NK-92 (cell line): ENCODE results near the gene ANO3.

Experiments used
- DNase-seq: peaks from one replicate; lab custom pipeline; 2025; ENCODE audit not compliant: unreplicated experiment; lab: John Stamatoyannopoulos, UW

Gene ANO3

GRCh38 chr11:26353010-26353409, 21.1 kb downstream of the ANO3 start:
- no peak for DNase-seq

- no peak for DNase-seq
Measured at GRCh38 chr11:26359055-26359454, 27.1 kb downstream of the ANO3 start.

DNA sequence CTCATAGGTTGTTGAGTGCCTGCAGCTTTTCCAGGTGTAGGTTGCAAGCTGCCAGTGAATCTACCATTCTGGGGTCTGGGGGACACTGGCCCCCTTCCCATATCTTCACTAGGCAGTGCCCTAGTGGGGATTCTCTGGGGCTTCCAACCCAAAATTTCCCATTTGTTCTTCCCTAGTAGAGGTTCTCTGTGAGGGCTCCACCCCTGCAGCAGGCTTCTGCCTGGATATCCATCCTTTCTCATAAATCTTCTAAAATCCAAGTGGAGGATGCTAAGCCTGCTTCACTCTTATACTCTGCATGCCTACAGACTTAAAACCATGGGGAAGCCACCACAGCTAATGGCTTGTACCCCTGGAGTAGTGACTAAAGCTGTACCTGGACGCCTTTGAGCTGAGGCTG, 33.4 kb downstream of the ANO3 start:
- DNase-seq: no peak

- no peak for DNase-seq
Measured at GRCh38 chr11:26377619-26378018, 45.7 kb downstream of the ANO3 start.

DNA sequence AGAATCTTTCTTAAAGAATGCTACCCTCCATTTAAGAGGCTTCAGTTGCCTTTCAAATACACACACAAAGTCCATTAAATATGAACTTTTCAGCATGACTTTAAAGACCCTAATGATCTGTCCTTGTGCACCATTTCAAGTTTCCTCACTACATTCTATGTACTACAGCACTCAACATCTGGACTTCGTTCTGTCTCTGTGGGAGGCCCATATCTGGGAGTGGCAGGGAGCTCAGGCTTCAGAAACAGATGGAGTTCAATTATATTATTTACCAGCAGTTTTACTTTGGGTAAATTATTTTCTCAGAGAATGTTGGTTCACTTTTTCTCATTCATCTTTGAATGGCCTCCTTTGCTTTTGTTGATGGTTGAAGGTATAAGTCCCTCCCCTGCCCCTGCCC, 67.4 kb downstream of the ANO3 start:
- no peak for DNase-seq

DNA sequence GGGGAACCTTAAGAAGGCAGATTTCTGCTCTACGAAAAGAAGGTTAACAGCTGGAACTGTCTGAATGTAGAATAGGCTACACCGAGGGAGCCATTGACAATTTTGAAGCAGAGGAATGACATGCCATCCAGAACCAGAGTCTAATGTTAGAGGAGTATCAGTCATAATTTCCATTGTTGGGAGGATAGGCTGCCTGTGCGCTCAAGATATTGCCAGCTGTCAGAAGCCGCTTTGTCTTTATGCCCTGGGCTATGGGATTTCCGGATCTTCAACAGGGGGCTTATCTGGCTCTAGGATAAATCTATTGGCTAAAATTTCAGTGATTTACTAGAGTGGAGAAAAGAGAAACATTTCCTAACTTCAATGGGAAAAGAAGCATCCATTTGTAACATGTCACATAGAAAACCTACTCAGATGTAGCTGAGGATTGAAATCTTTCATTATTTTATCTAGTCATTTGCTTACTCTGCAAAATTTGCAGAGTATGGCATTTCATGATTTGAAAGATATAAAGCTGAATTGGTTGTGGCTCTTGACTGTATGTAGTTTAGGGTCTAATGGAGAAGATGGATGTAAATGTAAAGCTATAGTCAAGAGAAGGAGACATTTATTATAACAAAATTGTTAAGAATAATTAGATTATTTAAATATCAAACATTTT, 78.9 kb downstream of the ANO3 start:
- no peak for DNase-seq

DNA sequence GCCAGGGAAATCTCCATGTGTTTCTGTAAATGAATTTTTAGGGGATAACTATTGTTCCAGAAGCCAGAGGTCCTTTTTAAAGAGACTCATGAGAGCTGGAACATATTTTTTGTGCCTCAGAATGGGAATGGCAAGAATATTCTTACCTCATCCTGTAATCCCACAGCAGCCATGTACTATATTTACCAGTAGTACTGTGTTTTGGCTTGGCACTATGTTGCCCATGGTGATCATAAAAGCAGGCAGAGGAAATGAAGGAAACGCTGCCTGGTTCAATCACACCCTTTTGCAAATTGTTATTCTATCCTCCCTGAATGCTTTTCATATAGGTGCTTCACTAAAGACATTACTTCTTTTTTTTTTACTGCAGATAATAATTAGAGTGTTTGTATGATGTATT, 81.0 kb downstream of the ANO3 start:
- no peak for DNase-seq

DNA sequence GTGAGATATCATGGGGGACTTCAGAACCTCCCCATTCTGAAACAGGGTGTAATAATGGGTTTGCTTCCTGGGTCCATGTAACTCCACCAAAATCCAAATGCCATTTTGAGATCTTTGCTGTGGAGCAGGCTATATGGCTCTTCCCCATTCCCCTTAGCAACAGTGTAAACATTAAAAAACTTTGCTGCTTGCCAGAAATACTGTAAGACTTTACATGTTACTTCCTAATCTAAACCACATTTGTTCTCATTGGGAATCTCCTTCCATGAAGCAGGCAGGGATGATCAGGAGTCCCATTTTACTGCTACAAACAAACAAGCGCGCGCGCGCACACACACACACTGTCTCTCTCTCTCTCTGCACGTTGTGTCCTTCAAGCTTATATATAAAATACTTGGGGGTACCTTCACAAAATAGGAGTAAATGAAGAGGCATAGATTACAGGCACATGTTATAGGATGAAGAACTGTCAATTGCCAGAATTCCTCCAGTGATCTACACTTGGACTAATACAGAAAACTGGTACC, 86.5 kb downstream of the ANO3 start:
- no peak for DNase-seq

DNA sequence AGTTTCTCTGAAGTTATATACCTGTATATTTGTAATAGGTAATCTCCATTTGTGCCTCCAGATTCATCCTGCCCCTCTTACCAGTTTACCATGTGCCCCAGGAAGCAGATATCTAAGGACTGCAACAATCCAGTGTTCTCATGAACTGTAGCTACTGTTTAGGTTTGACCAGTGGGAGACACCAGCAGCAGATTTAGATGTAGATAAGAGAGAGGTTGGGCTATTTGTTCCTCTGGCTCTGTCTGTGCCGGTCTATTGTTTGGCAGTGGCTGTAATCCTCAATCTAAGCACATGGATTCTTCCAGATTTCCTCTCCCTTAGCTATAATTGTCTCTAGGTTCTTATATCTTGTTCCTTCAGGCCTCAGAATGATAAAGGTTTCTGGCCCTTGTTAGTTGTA, 88.4 kb downstream of the ANO3 start:
- DNase-seq: no peak

- no peak for DNase-seq
Measured at GRCh38 chr11:26424255-26424654, 92.3 kb downstream of the ANO3 start.

- no peak for DNase-seq
Measured at GRCh38 chr11:26439854-26440253, 107.9 kb downstream of the ANO3 start.

DNA sequence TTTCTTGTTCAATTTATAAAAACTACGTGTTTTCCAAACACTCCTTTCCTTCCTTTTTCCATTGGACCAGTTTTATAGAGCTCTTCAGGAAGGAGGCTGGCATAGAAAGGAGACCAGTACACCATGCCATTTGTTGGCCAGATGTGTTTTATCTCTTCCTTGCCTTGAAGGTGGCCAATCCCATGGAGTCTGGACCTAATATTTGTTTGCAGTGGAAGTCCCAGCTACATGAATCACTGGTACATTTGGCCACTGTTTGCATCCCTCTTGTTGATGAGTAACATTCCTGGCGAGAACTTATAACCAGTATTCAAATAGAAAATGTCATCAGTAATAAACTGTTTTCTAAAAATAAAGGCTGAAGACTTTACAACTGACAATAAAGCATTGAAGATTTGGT, 110.2 kb downstream of the ANO3 start:
- no peak for DNase-seq

DNA sequence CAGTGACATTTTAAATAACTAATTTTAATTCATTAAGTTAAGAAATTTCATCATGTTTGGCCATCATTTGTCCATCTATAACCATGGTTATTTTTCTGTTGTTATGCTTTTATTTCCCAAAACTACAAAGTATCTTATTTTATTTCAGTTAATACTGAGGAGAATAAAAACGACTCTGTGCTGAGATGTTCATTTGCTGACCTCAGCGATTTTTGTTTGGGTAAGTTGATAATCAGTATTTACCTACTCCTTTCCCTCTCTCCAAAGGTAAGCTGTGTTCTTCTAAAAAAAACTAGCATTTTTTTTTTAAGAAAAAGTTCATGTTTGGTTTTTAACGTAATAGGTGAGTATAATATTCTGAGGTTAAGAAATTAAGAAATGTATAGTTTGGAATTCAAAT, 111.7 kb downstream of the ANO3 start:
- no peak for DNase-seq

GRCh38 chr11:26457636-26458035, 125.7 kb downstream of the ANO3 start:
- DNase-seq: no peak

DNA sequence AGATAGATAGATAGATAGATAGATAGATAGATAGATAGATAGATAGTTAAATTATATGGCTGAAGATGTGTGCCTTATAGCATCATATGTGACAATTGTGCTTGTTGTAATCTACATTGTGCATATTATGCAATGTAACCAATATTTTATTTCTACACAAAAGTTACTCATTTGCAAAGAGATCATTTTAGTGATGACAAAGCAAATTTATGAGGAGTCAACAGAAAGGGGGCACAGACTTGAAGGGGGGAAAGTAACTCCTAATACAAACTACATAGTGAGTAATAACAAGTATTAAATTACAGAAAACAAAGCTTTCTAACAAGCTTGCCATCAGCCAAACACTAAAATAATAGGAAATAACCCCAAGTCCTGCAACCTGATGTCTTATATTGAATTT, 133.3 kb downstream of the ANO3 start:
- DNase-seq: no peak

DNA sequence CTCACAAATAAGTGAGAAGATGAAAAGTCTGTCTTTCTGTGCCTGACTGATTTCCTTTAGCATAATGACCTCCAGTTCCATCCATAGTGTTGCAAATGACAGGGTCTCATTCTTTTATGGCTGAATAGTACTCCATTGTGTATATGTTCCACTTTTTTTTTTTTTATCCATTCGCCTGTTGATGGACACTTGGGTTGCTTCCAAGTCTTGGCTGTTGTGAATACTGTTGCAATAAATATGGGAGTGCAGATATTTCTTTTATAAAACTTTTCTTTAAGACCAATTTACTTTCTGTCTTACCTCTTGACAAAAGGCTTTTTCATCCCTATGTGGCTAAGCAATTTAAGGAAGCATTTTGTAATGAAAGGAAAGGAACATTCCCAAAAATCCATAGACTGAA, 135.6 kb downstream of the ANO3 start:
- DNase-seq: no peak

DNA sequence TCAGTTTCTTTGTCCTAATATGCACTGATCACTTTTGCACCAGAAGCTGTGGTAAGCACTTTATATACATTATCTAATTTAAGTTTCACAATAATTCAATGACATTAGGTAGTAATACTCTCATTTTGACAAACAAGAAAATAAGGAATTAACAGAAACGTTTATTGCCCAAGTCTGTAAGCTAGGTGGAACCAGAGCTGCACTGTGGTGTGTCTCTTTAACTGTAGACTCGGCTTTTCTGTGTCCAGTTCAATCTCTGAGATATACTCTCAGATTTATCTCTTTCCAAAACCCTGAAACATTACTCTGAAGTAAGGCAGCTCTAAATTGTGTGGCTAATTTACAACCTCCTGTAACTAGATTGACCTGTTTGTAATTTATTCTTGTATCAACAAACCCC, 139.1 kb downstream of the ANO3 start:
- no peak for DNase-seq

- DNase-seq: no peak
Measured at GRCh38 chr11:26473216-26474194, 141.6 kb downstream of the ANO3 start.

GRCh38 chr11:26474401-26474800, 142.5 kb downstream of the ANO3 start:
- DNase-seq: no peak

DNA sequence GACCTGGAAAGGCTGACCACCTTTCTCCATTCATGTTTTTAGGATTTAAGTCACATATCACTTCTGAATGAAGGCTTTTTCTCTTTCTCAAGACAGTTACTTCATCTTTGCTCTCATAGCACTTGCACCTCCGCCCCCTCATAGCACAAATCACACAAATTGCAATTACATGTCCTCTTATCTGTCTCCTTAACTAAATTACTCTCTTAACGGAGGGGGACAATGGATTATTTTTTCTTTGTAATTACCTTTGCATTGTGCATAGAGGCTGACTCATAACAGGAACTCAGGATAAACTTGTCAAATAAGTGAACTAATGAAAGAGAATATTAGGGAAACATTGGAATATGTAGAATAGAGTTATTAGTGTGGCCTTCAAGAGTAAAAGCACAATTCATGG, 145.5 kb downstream of the ANO3 start:
- no peak for DNase-seq

GRCh38 chr11:26478710-26479109, 146.8 kb downstream of the ANO3 start:
- DNase-seq: no peak

GRCh38 chr11:26480041-26480440, 148.1 kb downstream of the ANO3 start:
- no peak for DNase-seq
